ENCODE results near the gene DCHS2.

Gene DCHS2

DNA sequence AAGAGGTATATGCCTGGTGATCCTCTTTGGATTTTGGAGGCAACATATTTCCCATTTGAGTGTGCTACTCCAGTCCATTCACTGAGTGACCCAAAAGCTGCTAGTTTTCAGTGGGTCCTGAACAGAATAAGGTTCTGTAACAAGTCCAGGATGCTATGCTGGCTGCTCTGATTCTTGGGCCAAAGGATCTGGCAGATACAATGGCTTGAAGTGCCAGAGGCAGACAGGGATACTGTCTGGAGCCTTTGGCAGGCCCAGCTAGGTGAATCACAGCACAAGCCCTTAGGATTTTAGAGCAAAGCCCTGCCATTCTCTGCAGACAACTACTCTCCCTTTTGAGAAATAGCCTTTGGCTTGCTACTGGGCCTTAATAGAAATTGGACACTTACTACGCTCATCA is 40.6 kb downstream of the DCHS2 start:
- Histone ChIP-seq H3K9me3 (ENCODE audit: severe bottlenecking) (no peaks in the 10 kb centered on the region), H3K4me1 (ENCODE audit: insufficient read depth, poor library complexity, severe bottlenecking) (no peaks in the 10 kb centered on the region), H3K36me3 (ENCODE audit: low read depth) (no peaks in the 10 kb centered on the region), H3K27ac (ENCODE audit: poor library complexity, severe bottlenecking) (no peak overlapping the region), H3K27me3 (ENCODE audit: insufficient read depth, poor library complexity, severe bottlenecking) (no peaks in the 10 kb centered on the region), H3K4me3 (ENCODE audit: severe bottlenecking) (no peak overlapping the region)
- ATAC-seq (ENCODE audit: low read depth) (no peak), DNase-seq (ENCODE audit: low spot score) (no peak)
- TF ChIP-seq, protein P1, sequence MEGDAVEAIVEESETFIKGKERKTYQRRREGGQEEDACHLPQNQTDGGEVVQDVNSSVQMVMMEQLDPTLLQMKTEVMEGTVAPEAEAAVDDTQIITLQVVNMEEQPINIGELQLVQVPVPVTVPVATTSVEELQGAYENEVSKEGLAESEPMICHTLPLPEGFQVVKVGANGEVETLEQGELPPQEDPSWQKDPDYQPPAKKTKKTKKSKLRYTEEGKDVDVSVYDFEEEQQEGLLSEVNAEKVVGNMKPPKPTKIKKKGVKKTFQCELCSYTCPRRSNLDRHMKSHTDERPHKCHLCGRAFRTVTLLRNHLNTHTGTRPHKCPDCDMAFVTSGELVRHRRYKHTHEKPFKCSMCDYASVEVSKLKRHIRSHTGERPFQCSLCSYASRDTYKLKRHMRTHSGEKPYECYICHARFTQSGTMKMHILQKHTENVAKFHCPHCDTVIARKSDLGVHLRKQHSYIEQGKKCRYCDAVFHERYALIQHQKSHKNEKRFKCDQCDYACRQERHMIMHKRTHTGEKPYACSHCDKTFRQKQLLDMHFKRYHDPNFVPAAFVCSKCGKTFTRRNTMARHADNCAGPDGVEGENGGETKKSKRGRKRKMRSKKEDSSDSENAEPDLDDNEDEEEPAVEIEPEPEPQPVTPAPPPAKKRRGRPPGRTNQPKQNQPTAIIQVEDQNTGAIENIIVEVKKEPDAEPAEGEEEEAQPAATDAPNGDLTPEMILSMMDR (IDR thresholded peaks at IDR 0.05; ENCODE audit: poor library complexity, severe bottlenecking) = no peak

DNA sequence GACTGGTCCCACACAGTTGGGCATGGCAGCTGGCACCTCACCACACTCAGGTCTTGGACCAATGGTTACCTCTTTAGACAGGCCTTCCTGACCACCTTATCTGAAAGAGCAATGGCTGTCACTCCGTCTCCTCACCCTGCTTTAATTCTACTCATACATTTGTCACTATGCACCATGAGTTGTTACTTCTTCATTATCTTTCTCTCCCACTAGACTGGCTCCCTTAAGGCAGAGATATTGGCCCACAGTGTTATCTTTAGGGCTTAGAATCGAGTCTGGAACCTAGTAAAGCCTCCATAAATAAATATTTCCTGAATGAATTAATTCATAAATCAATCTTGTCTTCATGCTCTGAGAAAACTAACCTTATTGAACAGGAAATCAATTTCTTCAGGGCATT is 46.6 kb downstream of the DCHS2 start:
- no peak overlapping the region for H3K27ac ChIP-seq (ENCODE audit: poor library complexity, severe bottlenecking)
- H3K4me1 ChIP-seq (ENCODE audit: insufficient read depth, poor library complexity, severe bottlenecking) = no peaks in the 10 kb centered on the region
- H3K27me3 ChIP-seq (ENCODE audit: insufficient read depth, poor library complexity, severe bottlenecking) = no peaks in the 10 kb centered on the region
- H3K4me3 ChIP-seq (ENCODE audit: severe bottlenecking) = no peak overlapping the region
- ATAC-seq (ENCODE audit: low read depth) (no peak), DNase-seq (ENCODE audit: low spot score) (no peak)
- TF ChIP-seq, protein P1 (IDR thresholded peaks at IDR 0.05; ENCODE audit: poor library complexity, severe bottlenecking) = no peak
- H3K36me3 ChIP-seq (ENCODE audit: low read depth) = no peaks in the 10 kb centered on the region
- no peaks in the 10 kb centered on the region for H3K9me3 ChIP-seq (ENCODE audit: severe bottlenecking)

DNA sequence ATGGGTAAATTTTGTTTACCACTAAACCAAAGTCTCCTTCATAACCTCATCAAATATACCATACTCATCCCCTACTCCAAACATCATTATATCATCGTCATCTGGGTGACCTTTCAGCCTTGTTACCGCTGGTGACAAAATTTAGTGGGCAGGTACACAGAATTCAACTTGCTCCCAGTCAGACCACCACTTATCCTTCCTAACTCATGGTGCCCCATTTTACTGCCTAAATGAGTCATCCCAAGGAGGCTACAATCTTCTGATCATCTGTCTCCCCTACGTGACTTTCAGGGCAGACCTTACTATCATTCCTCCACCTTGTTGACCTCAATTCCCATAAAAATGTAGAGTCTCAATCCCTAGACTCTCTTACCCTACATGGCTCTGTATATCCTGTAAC is 49.6 kb downstream of the DCHS2 start:
- no peak overlapping the region for H3K4me3 ChIP-seq (ENCODE audit: severe bottlenecking)
- TF ChIP-seq, protein P1 (IDR thresholded peaks at IDR 0.05; ENCODE audit: poor library complexity, severe bottlenecking) = no peak
- DNase-seq (ENCODE audit: low spot score) = no peak
- H3K4me1 ChIP-seq (ENCODE audit: insufficient read depth, poor library complexity, severe bottlenecking) = no peaks in the 10 kb centered on the region
- ATAC-seq (ENCODE audit: low read depth) = no peak
- H3K27ac ChIP-seq (ENCODE audit: poor library complexity, severe bottlenecking) = no peak overlapping the region
- H3K36me3 ChIP-seq (ENCODE audit: low read depth) = no peaks in the 10 kb centered on the region
- no peaks in the 10 kb centered on the region for H3K27me3 ChIP-seq (ENCODE audit: insufficient read depth, poor library complexity, severe bottlenecking)
- H3K9me3 ChIP-seq (ENCODE audit: severe bottlenecking) = no peaks in the 10 kb centered on the region

DNA sequence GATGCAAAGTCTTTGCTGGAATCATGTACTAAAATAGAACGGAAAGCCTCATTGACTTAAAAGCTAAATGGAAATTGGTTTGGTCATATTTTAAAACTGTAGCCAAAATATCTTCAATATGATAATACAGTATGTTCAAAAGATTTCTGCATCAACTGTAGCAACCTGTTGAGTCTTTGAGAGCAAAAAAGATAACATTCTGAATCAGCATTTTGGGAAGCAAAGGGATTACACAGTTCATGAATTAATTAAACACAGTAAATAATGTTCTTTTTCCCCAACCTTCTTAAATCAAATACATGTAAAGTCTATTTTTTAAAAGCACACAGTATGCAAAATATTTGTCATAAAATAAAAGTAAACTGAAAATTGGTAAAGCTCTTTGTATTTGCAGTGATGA is 50.5 kb downstream of the DCHS2 start:
- Histone ChIP-seq H3K36me3 (ENCODE audit: low read depth) (no peaks in the 10 kb centered on the region), H3K4me1 (ENCODE audit: insufficient read depth, poor library complexity, severe bottlenecking) (no peaks in the 10 kb centered on the region), H3K9me3 (ENCODE audit: severe bottlenecking) (no peaks in the 10 kb centered on the region), H3K27ac (ENCODE audit: poor library complexity, severe bottlenecking) (no peak overlapping the region), H3K4me3 (ENCODE audit: severe bottlenecking) (no peak overlapping the region), H3K27me3 (ENCODE audit: insufficient read depth, poor library complexity, severe bottlenecking) (no peaks in the 10 kb centered on the region)
- TF ChIP-seq, protein P1 (IDR thresholded peaks at IDR 0.05; ENCODE audit: poor library complexity, severe bottlenecking) = no peak
- ATAC-seq (ENCODE audit: low read depth) (no peak), DNase-seq (ENCODE audit: low spot score) (no peak)

DNA sequence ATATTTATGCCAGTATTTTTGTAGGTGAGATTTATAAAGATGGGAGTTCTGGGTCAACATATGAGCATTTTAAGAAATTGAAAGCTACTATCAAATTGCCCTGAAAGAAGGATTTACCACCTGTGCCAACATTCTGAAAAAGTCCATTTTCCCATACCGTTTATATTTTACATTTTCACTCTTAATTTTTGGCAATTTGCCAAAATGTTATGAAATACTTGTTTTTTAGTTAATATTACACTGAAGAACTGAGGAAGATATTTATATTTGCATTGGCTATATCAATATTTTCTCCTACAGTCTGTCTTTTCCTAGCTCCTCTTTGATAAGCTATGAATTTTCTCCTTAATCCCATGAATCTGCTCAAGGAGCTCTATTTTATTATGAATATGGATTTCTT is 52.4 kb downstream of the DCHS2 start:
- Histone ChIP-seq H3K27me3 (ENCODE audit: insufficient read depth, poor library complexity, severe bottlenecking) (no peaks in the 10 kb centered on the region), H3K27ac (ENCODE audit: poor library complexity, severe bottlenecking) (no peak overlapping the region), H3K4me1 (ENCODE audit: insufficient read depth, poor library complexity, severe bottlenecking) (no peaks in the 10 kb centered on the region), H3K9me3 (ENCODE audit: severe bottlenecking) (no peaks in the 10 kb centered on the region), H3K4me3 (ENCODE audit: severe bottlenecking) (no peak overlapping the region), H3K36me3 (ENCODE audit: low read depth) (no peaks in the 10 kb centered on the region)
- TF ChIP-seq, protein P1 (IDR thresholded peaks at IDR 0.05; ENCODE audit: poor library complexity, severe bottlenecking) = no peak
- ATAC-seq (ENCODE audit: low read depth) (no peak), DNase-seq (ENCODE audit: low spot score) (no peak)

Data from RWPE2 (cell line).